HG03097 (cell line): ENCODE data around the gene PPP1R12C.
"Not testable (repeated sequence)": the region's sequence is repeated elsewhere in the genome, so short reads cannot be mapped to it uniquely, and the experiment has no call there.

Experiments used
- ATAC-seq: cut with Tn5 transposase; IDR thresholded peaks from one replicate; pipeline ENCODE4 v1.9.1; 2021; ENCODE audit not compliant: unreplicated experiment, low FRiP score

The PPP1R12C gene

DNA sequence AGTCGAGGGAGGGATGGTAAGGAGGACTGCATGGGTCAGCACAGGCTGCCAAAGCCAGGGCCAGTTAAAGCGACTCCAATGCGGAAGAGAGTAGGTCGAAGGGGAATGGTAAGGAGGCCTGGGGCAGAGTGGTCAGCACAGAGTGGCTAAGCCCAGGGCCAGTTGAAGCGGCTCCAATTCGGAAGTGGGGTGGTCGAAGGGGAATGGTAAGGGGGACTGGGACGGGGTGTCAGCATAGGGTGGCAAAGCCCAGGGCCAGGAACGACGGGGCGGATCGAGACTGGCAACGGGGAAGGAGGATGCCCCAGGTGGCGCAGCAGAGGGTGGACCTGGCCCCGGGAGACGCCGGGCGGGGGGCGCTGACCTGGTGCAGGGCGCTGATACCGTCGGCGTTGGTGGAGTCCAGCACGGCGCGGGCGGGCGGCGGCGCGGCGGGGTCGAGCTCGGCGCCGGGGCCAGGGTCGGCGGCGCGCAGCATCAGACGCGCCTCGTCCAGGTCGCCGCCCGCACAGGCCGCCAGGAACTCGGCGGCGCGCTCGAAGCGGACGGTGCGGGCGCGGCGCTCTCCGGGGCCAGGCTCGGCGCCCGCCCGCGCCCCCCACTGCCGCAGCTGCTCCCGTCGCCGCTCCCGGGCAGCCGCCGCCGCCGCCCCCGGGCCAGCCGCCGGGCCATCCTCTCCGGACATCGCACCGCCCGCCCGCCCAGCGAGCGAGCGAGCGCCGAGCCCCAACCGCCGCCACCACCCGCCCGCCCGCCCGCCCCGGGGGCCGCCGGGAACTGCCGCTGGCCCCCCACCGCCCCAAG is at the start of gene PPP1R12C:
Gene PPP1R12C, minus strand, starts transcription at position 779 of the 804 bp plus-strand sequence. Its CDS starts 94 bp downstream, at position 685.
- ATAC-seq = peak; percentile 11

DNA sequence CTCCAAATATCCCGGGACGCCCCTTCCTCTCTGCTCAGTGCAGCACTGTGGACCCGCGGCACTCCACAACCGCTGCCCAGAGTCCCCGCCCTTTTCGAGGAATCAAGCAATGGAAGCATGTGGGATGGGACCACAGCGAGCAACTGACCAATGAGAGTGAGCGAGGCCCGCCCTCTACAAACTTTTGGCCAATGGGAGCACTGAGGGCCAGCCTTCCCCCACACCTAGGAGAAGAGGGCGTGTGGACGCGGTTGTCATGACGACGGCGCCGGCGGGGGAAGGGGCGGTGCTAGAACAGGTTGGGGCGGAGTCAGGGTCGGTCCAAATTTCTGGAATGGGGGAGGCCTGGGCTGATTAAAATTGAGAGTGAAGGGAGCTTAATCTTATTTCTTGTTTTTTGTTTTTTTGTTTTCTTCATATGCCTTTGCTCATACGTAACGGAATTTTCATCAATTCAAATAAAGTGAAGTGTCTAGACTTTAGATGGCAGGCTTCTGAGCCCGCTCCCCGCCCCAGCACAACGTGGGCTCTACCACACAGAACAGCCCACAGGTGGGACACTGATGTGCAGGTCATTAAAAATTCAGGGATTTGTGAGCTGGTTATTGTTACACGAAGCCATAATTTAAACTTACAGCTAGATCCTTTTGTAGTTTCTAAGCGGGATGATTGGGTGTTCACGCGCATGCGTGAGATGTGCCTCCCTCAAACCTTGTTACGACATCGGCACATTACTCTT is 49.3 kb upstream of the PPP1R12C start, which contains the start of gene DNAAF3:
Gene DNAAF3, minus strand, starts transcription at position 84 of the 739 bp plus-strand sequence. CDS start 200 bp downstream, outside the sequence.
- ATAC-seq = peak; percentile 86

DNA sequence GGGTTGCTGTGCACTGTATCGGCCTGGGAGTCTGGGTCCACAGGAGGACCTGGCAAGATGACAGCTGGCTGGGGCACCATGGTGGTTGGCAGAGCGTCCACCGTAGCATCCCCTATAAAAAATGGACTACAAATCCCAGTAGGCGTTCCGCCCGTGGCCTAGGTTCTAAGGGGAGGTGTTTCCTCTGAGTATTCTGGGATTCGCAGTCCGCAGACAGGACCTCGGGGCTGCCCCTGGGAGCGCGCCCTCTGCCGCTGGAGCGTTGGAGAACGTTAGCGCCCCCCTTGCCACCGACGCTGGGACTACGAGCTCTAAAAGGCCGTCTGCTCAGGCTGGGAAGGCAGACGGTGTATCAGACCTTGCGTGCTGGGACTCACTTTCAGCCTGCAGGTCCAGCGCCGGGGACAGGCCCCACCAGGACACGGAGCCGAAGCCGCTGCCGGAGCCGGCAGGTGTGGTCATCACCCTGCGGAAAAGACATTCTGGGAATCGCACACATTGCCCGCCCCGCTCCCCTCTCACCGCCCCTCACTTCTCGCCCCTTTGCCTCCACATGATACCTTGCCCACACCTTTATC is 48.6 kb upstream of the PPP1R12C start:
- ATAC-seq = peak; percentile 20

DNA sequence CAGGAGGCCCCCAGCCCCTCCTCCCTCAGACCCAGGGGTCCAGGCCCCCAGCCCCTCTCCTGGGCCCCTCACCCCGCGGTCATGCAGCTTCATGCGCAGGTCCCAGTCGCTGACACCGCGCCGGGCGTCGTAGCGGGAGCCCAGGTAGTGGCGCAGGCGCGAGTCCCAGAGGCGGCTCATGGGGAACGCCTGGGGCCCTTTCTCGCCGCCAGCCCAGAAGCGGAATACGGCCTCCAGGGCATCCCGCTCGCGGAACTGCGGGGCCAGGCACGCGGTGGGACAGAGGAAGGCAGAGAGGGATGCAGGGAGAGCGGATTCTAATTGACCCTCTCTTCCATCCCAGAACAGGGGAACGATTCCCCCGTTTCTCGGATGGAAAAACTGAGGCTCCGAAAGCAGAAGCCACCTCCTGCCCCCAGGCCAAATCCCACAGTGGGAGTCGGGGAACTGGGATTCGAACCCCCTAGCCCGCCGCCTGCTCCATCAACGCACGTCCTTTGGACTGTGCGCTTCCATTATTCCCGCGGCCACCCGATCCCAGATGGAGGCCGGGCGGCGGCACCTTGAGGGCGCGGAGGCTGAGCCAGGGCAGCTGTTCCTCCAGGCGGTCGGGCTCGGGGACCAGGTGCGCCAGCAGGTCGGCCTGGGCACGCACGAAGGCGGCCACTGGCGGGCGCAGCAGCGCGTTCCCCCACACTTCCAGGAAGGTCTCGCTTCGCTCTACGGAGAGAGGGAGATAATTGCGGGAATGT is 44.3 kb upstream of the PPP1R12C start:
- no peak for ATAC-seq

DNA sequence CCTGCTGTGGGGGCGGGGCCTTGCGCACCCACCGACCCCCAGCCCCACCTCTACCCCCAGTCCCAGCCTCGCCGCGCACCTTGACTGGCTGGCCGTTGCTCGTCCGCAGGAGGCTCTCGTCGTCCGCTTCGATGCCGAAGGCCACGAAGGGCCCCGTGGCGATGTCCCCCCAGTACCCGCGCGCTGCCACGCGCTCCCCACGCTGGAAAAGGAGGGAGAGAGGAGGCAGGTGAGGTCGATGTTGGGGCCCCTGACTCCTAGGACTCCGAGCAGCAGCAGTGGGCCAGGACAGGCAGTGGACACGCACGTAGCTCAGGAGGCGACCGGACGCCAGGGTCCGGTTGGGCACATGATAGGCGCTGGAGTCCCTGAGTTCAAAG is 43.5 kb upstream of the PPP1R12C start:
- ATAC-seq = no peak

DNA sequence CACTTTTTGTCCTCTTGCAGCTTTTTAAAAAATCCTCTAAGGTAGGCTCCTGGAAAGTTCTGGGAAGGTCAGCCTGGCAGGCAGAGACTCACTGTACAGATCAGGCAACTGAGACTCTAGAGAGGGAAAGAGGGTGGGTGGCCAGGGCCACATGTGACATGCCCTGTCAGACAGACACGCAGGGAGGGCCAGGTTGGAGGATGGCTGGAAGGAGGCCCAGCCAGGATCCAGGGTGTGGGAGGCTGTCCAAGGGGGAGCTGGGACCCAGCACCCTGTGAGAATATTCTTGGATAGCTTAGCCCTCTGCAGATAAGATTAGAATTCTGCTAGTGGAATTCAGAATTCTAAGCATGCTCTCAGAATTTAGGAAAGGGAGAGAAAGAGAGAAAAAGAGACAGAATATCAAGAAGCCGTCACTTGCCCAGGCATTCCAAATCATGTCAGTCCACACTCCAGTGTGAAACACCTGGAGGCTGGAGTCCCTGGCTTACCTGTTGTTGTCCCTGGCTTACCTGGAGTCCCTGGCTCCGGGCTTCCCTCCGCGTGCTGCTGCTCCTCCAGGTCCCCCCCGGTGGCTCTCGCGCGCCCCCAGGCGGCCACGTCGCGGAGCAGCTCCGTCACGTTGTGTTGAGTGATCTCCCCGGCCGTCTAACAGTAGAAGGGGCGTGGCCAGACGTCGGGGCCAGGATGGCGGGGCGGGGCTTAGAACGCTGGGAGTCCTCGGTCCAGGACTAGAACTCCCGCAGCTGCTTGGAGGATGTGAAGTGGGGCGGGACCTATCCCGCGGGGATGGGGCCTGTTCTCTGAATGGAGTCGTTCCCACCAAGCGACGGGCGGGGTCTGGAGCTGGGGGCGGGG is 42.9 kb upstream of the PPP1R12C start:
- peak; percentile 76 for ATAC-seq

DNA sequence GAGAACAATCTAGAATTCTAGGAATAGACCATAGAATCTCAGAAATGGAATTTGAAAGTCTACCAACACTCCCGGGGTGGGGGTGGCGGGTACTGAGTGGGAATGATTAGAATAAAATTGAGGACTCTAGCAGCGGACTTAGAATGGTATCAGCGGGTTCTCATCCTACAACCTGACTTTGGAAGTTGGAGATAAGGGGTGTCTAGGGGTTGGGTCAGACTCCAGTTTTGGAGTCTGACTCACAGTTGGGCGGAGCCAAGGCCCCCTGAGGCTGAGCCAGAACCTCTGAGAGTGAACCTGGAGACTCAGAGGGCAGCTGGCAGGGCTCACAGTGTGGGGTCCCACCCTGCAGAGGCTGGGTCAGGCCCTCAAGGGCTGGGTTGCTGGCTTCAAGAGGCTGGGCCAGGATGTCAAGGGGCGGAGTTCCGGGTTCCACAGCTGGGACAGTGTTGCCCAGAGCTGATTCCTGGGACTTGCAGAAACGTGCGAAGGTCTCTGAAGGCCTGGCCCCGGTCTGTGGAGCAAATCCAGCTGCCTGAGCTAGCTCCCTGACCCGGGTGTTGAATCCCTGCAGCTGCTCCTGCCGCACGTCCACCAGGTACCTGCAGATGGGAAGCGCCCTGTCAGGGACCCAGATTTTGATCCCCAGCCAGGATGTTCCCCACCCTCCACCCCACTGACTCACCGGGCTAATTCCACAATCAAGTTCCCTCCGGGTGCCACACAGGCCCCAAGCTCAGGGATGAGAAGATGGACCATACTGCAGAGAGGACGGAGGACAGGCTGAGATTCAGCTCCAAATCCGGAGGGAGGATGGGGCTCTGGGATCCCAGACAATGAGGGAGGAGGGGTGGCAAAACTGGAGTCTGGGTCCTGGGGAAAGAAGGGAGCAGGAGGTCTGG is 41.7 kb upstream of the PPP1R12C start:
- no peak for ATAC-seq

DNA sequence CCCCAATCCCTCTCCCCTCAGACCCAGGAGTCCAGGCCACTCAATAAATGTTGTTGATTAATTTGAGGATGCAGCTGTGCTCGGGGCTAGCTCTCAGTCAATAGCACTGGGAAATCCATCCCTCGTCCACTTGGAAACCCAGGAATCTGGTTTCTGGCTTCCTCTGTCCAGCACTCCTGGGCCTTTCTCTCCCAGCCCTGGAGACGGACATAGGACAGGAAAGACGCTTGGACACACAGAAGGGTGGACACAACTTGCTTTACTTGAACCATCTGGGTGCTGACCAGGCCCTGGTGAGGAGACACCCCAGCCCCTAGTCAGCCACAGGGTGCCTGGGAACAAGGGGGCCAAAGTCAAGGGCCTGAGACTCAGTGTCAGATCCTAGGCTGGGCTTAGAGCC is 41.0 kb upstream of the PPP1R12C start:
- ATAC-seq = no peak

DNA sequence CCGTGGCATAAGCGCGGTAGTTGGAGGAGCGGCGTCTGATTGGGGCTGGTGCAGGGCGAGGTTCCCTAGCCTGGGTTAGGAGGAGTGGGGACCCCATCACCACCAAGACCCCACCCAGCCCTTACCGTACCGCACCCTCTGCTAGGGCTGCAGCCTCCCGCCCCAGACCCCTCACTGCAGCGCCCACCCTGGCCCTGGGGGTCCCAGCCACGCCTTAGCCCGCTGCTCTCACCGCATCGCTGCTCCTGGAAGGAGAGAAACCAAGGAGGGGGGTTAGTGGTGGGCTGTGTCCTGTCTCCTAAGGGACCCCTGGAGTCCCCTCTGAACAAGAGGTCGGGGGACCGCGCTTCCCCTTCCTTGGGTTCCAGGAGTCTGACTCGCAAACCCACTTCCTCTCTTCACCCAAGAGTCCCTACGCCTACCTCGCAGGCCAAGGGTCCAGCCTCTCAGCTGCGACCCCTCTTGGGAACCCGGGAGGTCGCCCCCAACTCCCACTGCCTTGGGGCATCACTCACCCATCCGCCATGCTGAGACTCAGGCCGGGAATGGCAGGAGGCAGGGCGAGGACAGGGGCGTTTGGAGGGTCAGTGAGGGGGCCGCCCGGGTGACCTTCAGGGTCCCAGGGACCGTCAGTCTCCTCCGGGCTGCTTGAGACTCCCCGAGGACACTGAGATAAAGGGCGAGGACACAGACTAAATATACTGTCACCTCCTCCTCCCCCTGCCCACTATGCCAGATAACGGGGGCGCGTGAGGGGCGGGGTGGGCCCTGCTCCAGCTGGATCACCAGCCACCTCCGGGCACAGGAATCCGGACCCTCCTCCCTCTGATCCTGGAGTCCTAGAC is 39.8 kb upstream of the PPP1R12C start, which contains the start of gene TNNI3:
Gene TNNI3, minus strand, starts transcription at position 669 of the 845 bp plus-strand sequence. Its CDS starts 143 bp downstream, at position 526.
- no peak for ATAC-seq

DNA sequence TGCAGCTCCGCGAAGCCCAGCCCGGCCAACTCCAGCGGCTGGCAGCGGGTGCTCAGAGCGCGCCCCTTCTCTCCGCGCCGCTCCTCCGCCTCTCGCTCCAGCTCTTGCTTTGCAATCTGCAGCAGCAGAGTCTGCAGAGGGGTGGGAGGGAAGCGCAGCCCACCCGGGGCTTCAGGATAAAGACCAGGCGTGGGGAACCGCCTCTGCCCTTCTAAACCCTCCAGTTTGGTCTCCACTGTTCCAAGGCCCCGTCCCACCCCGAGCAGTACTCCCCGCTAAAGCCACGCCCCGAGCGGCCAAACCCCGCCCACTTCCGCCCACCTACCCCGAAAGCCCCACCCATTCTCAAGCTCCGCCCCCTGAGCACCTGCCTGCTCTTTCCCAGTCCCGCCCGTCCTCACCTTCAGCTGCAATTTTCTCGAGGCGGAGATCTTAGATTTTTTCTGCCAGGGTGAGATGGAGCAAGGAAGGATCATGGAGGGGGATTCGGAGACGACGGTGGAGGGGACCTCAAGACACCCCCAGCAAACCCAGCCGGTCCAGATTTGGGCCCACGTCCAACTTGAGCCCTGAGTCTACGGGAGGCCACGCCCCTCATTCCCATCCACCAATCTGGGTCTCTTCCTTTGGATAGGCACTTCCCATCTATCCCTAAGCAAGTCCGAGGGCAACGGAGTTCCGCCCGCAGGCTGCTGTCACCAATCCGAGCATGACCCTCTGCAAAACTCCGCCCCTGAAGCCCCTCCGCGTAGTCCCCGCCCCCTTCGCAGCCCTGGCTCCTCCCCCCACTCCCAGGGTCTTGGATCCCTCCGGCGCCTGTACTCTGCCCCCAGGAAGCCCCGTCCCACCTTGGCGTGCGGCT is 39.0 kb upstream of the PPP1R12C start:
- no peak for ATAC-seq

DNA sequence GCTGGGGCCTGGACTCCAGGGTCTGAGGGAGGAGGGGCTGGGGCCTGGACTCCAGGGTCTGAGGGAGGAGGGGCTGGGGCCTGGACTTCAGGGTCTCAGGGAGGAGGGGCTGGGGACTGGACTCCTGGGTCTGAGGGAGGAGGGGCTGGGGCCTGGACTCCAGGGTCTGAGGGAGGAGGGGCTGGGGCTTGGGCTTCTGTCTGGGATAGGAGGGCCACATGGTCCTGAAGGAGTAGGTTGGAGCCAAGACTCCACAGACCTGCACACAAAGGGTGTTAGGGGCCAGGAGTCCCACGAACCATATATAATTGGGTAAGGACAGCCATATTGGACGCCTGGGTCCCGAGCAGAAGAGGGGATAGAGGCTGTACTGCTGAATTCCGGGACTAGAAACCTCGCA is 38.3 kb upstream of the PPP1R12C start:
- not testable (repeated sequence) for ATAC-seq

DNA sequence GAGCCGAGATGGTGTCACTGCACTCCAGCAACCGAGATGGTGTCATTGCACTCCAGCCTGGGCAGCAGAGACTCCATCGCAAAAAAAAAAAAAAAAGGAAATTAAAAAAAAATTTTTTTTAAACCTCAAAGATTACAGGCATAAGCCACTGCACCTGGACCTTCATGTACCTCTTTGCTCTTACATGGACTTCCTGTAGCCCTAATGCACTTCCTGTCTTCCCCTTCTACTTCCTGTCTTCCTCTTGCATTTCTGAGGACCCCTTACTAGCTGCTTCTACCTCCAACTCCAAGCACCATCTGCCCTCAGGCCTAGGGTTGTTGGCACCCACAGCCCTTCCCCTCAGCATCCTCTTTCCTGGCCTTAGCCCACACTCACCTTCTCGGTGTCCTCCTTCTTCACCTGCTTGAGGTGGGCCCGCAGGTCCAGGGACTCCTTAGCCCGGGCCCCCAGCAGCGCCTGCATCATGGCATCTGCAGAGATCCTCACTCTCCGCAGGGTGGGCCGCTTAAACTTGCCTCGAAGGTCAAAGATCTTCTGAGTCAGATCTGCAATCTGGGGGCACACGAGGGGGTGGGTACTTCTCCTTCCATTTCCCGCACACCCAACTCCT is 36.3 kb upstream of the PPP1R12C start:
- no peak for ATAC-seq

DNA sequence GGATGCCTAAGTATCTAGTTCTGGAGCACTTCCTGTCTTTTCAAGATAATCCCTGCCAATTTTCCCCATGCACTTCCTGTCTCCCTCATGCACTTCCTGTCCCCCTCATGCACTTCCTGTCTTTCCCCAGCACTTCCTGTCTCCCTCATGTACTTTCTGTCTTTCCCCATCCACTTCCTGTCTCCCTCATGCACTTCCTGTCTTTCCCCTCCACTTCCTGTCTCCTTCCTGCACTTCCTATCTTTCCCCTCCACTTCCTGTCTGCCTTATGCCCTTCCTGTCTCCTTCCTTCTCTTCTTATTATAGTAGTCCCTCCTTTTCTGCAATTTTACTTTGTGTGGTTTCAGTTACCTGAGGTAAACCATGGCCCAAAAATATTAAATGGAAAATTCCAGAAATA is 34.6 kb upstream of the PPP1R12C start:
- no peak for ATAC-seq

DNA sequence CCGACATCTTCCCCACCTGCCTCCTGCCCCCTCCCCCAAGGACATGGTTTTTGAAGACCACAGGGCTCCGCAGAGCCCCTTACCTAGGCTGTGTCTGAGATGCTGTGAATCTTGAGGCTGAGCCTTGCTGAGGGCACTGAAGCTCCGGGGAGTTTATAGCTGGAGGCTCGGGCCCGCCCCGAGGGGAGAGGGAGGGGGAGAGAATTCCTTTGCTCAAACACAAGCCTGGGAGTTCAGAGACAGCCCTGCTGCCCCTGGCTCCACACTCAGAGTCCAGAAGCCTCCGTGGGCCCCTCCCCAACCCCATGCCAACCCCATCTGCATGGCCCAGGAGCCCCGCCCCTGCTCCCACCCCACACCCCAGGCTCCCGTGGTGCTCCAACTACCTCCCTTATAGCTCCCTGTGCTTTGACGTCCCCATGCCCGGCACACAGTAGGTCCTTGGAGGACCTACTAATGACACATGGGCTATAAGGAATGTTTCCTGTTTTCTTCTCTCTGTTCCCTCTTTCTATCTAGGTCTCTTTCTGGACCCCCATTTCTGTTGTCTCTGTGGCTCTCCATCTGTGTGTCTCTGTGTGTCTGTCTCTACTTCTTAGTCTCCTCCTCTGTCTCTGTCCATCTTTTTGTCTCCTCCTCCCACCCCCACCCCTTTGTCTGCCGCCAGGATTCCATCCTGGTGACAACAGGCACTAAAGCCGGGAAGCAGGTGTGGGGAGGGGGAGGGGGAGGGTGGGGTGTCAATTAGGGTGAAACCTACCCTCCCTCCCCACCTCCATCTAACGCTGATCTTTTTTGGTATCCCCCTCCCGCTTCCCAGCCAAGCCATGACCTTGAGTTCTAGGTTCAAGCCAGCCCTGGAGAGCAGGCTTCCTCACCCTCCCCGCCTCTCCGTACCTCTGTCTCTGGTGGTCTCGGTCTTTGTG is 31.9 kb upstream of the PPP1R12C start, which contains the start of gene TNNT1:
Gene TNNT1, minus strand, starts transcription at position 129 of the 926 bp plus-strand sequence. CDS start 2,049 bp downstream, outside the sequence.
- ATAC-seq = no peak

DNA sequence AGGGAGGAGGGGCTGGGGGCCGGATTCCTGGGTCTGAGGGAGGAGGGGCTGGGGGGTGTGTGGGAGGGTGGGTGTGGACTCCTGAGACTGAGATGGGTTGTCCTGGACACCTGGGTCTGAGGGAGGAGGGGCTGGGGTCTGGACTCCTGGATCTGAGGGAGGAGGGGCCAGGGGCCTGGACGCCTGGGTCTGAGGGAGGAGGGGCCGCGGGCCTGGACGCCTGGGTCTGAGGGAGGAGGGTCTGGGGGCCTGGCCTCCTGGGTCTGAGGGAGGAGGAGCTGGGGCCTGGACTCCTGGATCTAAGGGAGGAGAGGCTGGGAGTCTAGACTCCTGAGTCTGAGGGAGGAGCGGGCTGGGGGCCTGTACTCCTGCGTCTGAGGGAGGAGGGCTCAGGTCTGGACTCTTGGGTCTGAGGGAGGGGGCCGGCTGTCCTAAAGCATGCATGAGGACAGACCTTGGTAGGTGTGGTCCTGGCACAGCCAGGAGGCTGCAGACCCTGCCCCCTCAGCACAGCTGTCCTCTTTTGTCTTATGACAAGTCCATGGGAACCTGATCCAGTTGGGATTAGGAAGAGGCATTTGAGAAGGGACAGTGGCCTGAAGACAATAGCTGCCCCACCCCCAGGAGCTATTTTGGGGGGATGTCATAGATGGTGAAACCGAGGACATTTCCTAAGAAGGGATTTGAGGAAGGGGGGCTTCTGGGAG is 30.3 kb upstream of the PPP1R12C start:
- ATAC-seq = no peak
